ENCODE measurements around the gene SHC2. TPM values are rescaled to one million over a fixed set of nuclear protein-coding genes. Genes with fewer than 3 reads are reported as not detected.
A peak's percentile ranks its signal among the peaks of the same experiment; 100 is the strongest.

SHC2 gene
- total RNA-seq, 2 experiments from 2014 or later: 0.36 to 0.42 TPM

GRCh38 chr19:406135-406781 lies 54.6 kb downstream of the SHC2 start:
- Histone ChIP-seq H3K9me3 (ENCODE audit: control insufficient read depth in 1 of 2, insufficient read depth in 1 of 2, low read length in 2 of 2) (peaks cover 0 to 18% of the 10 kb centered on the region in 2 experiments), H3K27ac (ENCODE audit: low read depth in 1 of 2, low read length in 2 of 2) (no peak overlapping the region), H3K36me3 (ENCODE audit: insufficient read depth, low read length) (no peaks in the 10 kb centered on the region), H3K4me3 (ENCODE audit: low read length) (no peak overlapping the region), H3K4me1 (ENCODE audit: insufficient read depth, low read length) (peaks cover 23% of the 10 kb centered on the region), H3K27me3 (ENCODE audit: control insufficient read depth in 1 of 2, insufficient read depth in 2 of 2, low read length in 2 of 2) (peaks cover 31 to 47% of the 10 kb centered on the region in 2 experiments)
- POLR2A ChIA-PET: no interaction called here
- Mint-ChIP-seq H3K27ac (no peak overlapping the region), H3K4me1 (ENCODE audit: low read depth) (peaks cover 8% of the 10 kb centered on the region), H3K36me3 (ENCODE audit: low read depth) (no peaks in the 10 kb centered on the region), H3K4me3 (peak overlapping the region; percentile 7), H3K27me3 (peaks cover 30% of the 10 kb centered on the region), H3K9me3 (no peaks in the 10 kb centered on the region)
- DNase-seq (no peak), ATAC-seq (ENCODE audit: poor library complexity) (no peak)
- TF ChIP-seq, protein P1, sequence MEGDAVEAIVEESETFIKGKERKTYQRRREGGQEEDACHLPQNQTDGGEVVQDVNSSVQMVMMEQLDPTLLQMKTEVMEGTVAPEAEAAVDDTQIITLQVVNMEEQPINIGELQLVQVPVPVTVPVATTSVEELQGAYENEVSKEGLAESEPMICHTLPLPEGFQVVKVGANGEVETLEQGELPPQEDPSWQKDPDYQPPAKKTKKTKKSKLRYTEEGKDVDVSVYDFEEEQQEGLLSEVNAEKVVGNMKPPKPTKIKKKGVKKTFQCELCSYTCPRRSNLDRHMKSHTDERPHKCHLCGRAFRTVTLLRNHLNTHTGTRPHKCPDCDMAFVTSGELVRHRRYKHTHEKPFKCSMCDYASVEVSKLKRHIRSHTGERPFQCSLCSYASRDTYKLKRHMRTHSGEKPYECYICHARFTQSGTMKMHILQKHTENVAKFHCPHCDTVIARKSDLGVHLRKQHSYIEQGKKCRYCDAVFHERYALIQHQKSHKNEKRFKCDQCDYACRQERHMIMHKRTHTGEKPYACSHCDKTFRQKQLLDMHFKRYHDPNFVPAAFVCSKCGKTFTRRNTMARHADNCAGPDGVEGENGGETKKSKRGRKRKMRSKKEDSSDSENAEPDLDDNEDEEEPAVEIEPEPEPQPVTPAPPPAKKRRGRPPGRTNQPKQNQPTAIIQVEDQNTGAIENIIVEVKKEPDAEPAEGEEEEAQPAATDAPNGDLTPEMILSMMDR (IDR thresholded peaks at IDR 0.05): no peak
- intact Hi-C loops (cut with DNase I, micrococcal nuclease): no loop called here
- CTCF ChIA-PET: no interaction called here

GRCh38 chr19:405121-405965 lies 55.5 kb downstream of the SHC2 start:
- H3K4me1 Mint-ChIP-seq (ENCODE audit: low read depth): peaks cover 8% of the 10 kb centered on the region
- H3K36me3 ChIP-seq (ENCODE audit: insufficient read depth, low read length): no peaks in the 10 kb centered on the region
- no peak for DNase-seq
- H3K4me3 ChIP-seq (ENCODE audit: low read length): no peak overlapping the region
- peaks cover 23% of the 10 kb centered on the region for H3K4me1 ChIP-seq (ENCODE audit: insufficient read depth, low read length)
- TF ChIP-seq, protein P1 (IDR thresholded peaks at IDR 0.05): no peak
- intact Hi-C loops (cut with DNase I, micrococcal nuclease): no loop called here
- no peak overlapping the region for H3K4me3 Mint-ChIP-seq
- H3K27me3 Mint-ChIP-seq: peaks cover 30% of the 10 kb centered on the region
- no peaks in the 10 kb centered on the region for H3K9me3 Mint-ChIP-seq
- POLR2A ChIA-PET: no interaction called here
- H3K27ac ChIP-seq (ENCODE audit: low read depth in 1 of 2, low read length in 2 of 2): no peak overlapping the region
- H3K36me3 Mint-ChIP-seq (ENCODE audit: low read depth): no peaks in the 10 kb centered on the region
- ATAC-seq (ENCODE audit: poor library complexity): no peak
- H3K27ac Mint-ChIP-seq: no peak overlapping the region
- H3K9me3 ChIP-seq (ENCODE audit: control insufficient read depth in 1 of 2, insufficient read depth in 1 of 2, low read length in 2 of 2): peaks cover 0 to 22% of the 10 kb centered on the region in 2 experiments
- CTCF ChIA-PET: no interaction called here
- peaks cover 30 to 45% of the 10 kb centered on the region in 2 experiments for H3K27me3 ChIP-seq (ENCODE audit: control insufficient read depth in 1 of 2, insufficient read depth in 2 of 2, low read length in 2 of 2)

DNA sequence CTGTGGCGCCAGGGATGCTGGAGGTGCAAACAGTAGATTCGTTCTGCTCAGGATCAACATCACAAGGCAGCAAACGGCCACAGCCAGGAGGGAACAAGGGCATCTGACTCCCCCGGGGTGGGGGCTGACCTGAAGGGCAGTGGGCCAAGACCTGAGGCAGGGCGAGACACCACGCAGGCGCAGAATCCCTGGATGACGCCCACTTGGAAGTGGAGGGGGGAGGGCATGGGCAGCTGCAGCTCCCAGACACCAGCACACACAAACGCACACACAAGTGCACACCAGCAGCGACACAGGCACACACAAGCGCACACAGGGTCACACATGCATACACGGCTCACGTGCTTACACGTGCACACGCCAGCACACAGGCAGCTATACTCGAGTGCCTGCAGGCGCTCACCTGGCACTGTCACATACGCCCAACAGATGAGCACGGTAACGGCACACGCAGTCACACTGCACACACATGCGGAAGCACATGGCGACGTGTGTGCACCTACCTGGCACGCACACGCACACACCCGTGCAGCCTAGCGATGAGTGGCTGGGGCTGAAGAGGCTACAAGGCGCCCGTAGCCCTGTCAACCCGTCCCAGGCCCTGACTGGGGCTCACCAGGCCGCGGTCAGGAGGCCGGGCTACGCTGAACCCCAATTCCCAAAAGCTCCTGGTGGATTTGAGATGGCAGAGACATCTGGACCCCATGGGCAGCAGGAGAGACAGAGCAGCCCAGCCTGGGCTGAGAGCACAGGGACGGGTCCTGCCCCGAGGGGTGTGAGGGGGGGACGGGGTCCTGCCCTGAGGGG lies 57.4 kb downstream of the SHC2 start:
- Histone ChIP-seq H3K4me3 (ENCODE audit: low read length) (no peak overlapping the region), H3K27ac (ENCODE audit: low read depth in 1 of 2, low read length in 2 of 2) (no peak overlapping the region), H3K4me1 (ENCODE audit: insufficient read depth, low read length) (peaks cover 7% of the 10 kb centered on the region), H3K9me3 (ENCODE audit: control insufficient read depth in 1 of 2, insufficient read depth in 1 of 2, low read length in 2 of 2) (peaks cover 0 to 22% of the 10 kb centered on the region in 2 experiments), H3K36me3 (ENCODE audit: insufficient read depth, low read length) (no peaks in the 10 kb centered on the region), H3K27me3 (ENCODE audit: control insufficient read depth in 1 of 2, insufficient read depth in 2 of 2, low read length in 2 of 2) (peaks cover 17 to 28% of the 10 kb centered on the region in 2 experiments)
- TF ChIP-seq, protein P1 (IDR thresholded peaks at IDR 0.05): no peak
- Mint-ChIP-seq H3K4me3 (no peak overlapping the region), H3K36me3 (ENCODE audit: low read depth) (no peaks in the 10 kb centered on the region), H3K4me1 (ENCODE audit: low read depth) (no peaks in the 10 kb centered on the region), H3K9me3 (no peaks in the 10 kb centered on the region), H3K27me3 (peaks cover 22% of the 10 kb centered on the region), H3K27ac (no peak overlapping the region)
- intact Hi-C loops (cut with DNase I, micrococcal nuclease): no loop called here
- POLR2A ChIA-PET: no interaction called here
- CTCF ChIA-PET: no interaction called here
- DNase-seq (no peak), ATAC-seq (ENCODE audit: poor library complexity) (no peak)

Data from CD4-positive, alpha-beta T cell (primary cell).